Esophagus squamous epithelium (tissue), 5 donors: ENCODE data around the gene DLEC1. TPM values are rescaled to one million over a fixed set of nuclear protein-coding genes. Genes with fewer than 3 reads are reported as not detected.
A peak's percentile ranks its signal among the peaks of the same experiment; 100 is the strongest.

ENCODE experiments used
- DNase-seq: peaks from one replicate; lab custom pipeline; 2025; lab: John Stamatoyannopoulos, UW
- H3K27ac ChIP-seq, 4 donors: fragments of 200-600 bp; sonication (generic); one replicate each; pipeline ENCODE4 v1.5.1; 2016 to 2019; ENCODE audit warnings: mild to moderate bottlenecking in 1 of 4
- H3K27me3 ChIP-seq, 4 donors: fragments of 200-600 bp; sonication (generic); 1 replicate in 3 of 4; 2 replicates in 1 of 4; pipeline versions ENCODE4 v1.5.1 to v1.6.0; 2017 to 2021; ENCODE audit warnings: antibody characterized with exemption in 1 of 4
- H3K36me3 ChIP-seq, 3 donors: fragments of 200-600 bp; sonication (generic); one replicate each; pipeline ENCODE4 v1.5.1; 2016 to 2019
- H3K4me1 ChIP-seq, 3 donors: fragments of 200-600 bp; sonication (generic); one replicate each; pipeline ENCODE4 v1.5.1; 2017 to 2019
- H3K4me3 ChIP-seq, 4 donors: fragments of 200-600 bp; sonication (generic); 1 replicate in 3 of 4; 2 replicates in 1 of 4; pipeline ENCODE4 v1.5.1; 2016 to 2019; ENCODE audit warnings: mild to moderate bottlenecking in 2 of 4, moderate library complexity in 1 of 4
- H3K9me3 ChIP-seq, 3 donors: fragments of 200-600 bp; sonication (generic); one replicate each; pipeline ENCODE4 v1.5.1; 2016 to 2019
- CTCF ChIP-seq, 6 experiments: fragments of 450-650 bp in 4 of 6; fragments of 200-600 bp in 2 of 6; sonication (generic) in 2 of 6; IDR thresholded peaks; one replicate each; pipeline ENCODE4 v1.5.1; 2016 to 2019; ENCODE audit warnings: antibody characterized with exemption in 6 of 6, mild to moderate bottlenecking in 4 of 6, moderate library complexity in 4 of 6
- POLR2A ChIP-seq, 4 donors: fragments of 450-650 bp; IDR thresholded peaks; one replicate each; pipeline ENCODE4 v1.6.1; 2017; ENCODE audit warnings: antibody characterized with exemption in 4 of 4, mild to moderate bottlenecking in 4 of 4, moderate library complexity in 3 of 4
- WGBS, 2 donors: methylation state at CpG; one replicate each; pipeline ENCODE4 v1.1.5; 2018; 5-methylcytosine and 5-hydroxymethylcytosine counted together
- intact Hi-C: fragments of 100-400 bp; cut with DNase I; formaldehyde crosslinking; loops from one replicate; pipeline ENCODE4 v1.15.0; 2022
- total RNA-seq, 4 donors: library from RNA; depleted of rRNA; stranded (reverse); fragments of >200 nt; gene quantifications; one replicate each; pipeline ENCODE4 v1.1.0, GENCODE V29; 2016
- donor health status: DM: yes; HTN: yes; CAD: no.

Gene DLEC1
- total RNA-seq, 4 donors from 2014 or later: 0.19 TPM; not detected in 3

DNA sequence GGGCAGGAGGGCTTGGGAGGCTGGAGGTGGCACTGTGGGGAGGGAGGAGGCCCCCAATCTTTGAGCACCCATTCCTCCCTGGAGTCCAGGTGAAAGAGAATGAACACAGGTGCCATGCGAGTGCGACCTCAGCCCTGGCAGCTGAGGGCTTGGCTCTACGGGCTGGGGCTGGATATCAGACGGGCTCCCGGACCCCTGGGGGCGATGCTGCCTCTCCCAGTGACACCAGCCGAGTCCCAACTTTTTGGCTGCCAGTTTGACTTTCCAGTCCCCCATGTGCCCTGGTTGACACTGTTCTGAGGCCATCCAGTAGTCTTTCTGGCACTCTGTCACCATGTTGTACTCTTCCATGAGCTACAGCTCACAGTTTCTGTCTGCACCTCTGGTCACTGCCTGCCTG is 47.2 kb upstream of the DLEC1 start:
- Histone ChIP-seq H3K4me1 (peaks cover 11 to 71% (median 23%) of the 10 kb centered on the region in 3 donors), H3K27ac (peak overlapping the region in 1 of 4 donors; percentile 90), H3K9me3 (no peaks in the 10 kb centered on the region), H3K27me3 (no peaks in the 10 kb centered on the region), H3K4me3 (no peak overlapping the region), H3K36me3 (peaks cover 0 to 11% (median 0%) of the 10 kb centered on the region in 3 donors)
- DNase-seq: no peak
- TF ChIP-seq CTCF (IDR thresholded peaks at IDR 0.05): no peak
- TF ChIP-seq POLR2A (IDR thresholded peaks at IDR 0.05): no peak
- intact Hi-C loops: no loop called here
- WGBS, 2 donors: 75 to 97% methylated on average over 2 to 6 of the region's 7 CpGs

DNA sequence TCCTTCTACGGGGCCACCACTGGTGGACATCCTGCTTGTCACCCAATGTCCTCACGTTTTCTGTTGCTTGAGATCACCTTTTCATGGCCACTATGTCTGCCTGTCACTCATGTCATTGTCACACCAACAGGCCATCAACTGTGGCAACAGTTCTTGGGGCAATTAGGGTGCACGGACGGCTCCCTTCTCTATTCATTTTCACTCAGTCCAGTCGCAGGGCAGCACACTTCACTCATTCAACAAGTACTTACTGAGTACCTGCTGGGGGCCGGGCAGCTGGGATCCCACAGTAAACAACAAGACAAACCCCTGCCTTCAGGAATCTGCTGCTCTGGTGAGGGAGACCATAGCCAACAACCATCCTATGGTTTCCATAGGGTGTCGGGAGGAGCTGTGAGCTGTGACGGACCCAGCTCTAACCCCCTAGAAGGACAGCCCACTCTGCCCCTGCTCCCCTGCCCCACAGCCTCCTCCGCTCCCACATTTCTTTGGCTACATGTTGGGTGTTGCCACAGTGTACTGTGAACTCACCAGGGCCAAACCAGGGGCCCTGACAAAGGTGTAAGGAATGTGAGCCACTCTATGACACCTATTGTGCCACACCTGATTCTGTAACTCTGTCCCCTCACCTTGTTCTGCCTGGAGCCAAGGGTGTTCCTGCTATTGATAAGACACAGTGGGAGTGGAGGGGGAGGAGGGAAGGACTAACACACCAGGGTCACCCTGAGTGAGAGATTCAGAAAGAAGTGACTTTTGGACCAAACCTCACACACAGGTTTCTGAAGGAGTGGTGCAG is 46.5 kb upstream of the DLEC1 start:
- DNase-seq: no peak
- Histone ChIP-seq H3K27ac (peak overlapping the region; percentile 32 to 90 (median 86)), H3K36me3 (peaks cover 0 to 12% (median 0%) of the 10 kb centered on the region in 3 donors), H3K27me3 (no peaks in the 10 kb centered on the region), H3K9me3 (no peaks in the 10 kb centered on the region), H3K4me1 (peaks cover 11 to 71% (median 21%) of the 10 kb centered on the region in 3 donors), H3K4me3 (no peak overlapping the region)
- intact Hi-C loops: no loop called here
- WGBS, 2 donors: 86 to 88% methylated on average over 6 to 7 of the region's 9 CpGs
- no peak for TF ChIP-seq CTCF (IDR thresholded peaks at IDR 0.05)
- no peak for TF ChIP-seq POLR2A (IDR thresholded peaks at IDR 0.05)

- no peak for TF ChIP-seq CTCF (IDR thresholded peaks at IDR 0.05)
- no peak for TF ChIP-seq POLR2A (IDR thresholded peaks at IDR 0.05)
- WGBS, 2 donors: 77% methylated on average over 8 of the region's 8 CpGs
- no peak for DNase-seq
- Histone ChIP-seq H3K9me3 (no peaks in the 10 kb centered on the region), H3K4me3 (no peak overlapping the region), H3K27me3 (no peaks in the 10 kb centered on the region), H3K4me1 (peaks cover 13 to 74% (median 26%) of the 10 kb centered on the region in 3 donors), H3K36me3 (peaks cover 0 to 15% (median 0%) of the 10 kb centered on the region in 3 donors), H3K27ac (peak overlapping the region; percentile 32 to 90 (median 86))
- intact Hi-C loops: no loop called here
Measured at GRCh38 chr3:37993067-37993455, 45.9 kb upstream of the DLEC1 start.

- 41 to 80% methylated on average over 1 to 5 of the region's 6 CpGs for WGBS, 2 donors
- Histone ChIP-seq H3K27ac (peak overlapping the region; percentile 80 to 90 (median 86)), H3K36me3 (peaks cover 0 to 15% (median 0%) of the 10 kb centered on the region in 3 donors), H3K9me3 (no peaks in the 10 kb centered on the region), H3K4me3 (peak overlapping the region; percentile 50 to 80 (median 66)), H3K27me3 (no peaks in the 10 kb centered on the region), H3K4me1 (peaks cover 17 to 77% (median 30%) of the 10 kb centered on the region in 3 donors)
- DNase-seq: no peak
- TF ChIP-seq CTCF (IDR thresholded peaks at IDR 0.05) (no peak), POLR2A (IDR thresholded peaks at IDR 0.05) (no peak)
- intact Hi-C loops: no loop called here
Measured at GRCh38 chr3:37993460-37993819, 45.6 kb upstream of the DLEC1 start.
